NB4 (cell line): ENCODE measurements around the gene C1orf105.

Experiments used
- DNase-seq: peaks from one replicate; pipeline ENCODE4 v3.0.0; 2010; ENCODE audit warnings: low read depth
- H3K4me3 ChIP-seq: one replicate; pipeline ENCODE4 v1.5.1; 2011; ENCODE audit warnings: mild to moderate bottlenecking, low read depth, low read length, moderate library complexity
- CTCF ChIP-seq: IDR thresholded peaks from one replicate; pipeline ENCODE4 v1.5.1; 2012; ENCODE audit warnings: low read depth, low read length
- MAX ChIP-seq: IDR thresholded peaks from 2 replicates; pipeline ENCODE4 v1.6.1; 2011; ENCODE audit warnings: low read depth, low read length
- MYC ChIP-seq: IDR thresholded peaks from 2 replicates; pipeline ENCODE4 v1.6.1; 2011; ENCODE audit warnings: low read depth, low read length
- POLR2A ChIP-seq: IDR thresholded peaks from 2 replicates; pipeline ENCODE4 v1.6.1; 2011; ENCODE audit warnings: mild to moderate bottlenecking; ENCODE audit not compliant: insufficient read length; ENCODE audit errors: extremely low read depth

The C1orf105 gene

GRCh38 chr1:172421974-172422604 lies 1.6 kb downstream of the C1orf105 start:
- H3K4me3 ChIP-seq = no peak overlapping the region
- DNase-seq = no peak
- no peak for TF ChIP-seq MAX
- no peak for TF ChIP-seq MYC
- no peak for TF ChIP-seq CTCF
- no peak for TF ChIP-seq POLR2A

- no peak overlapping the region for H3K4me3 ChIP-seq
- no peak for TF ChIP-seq POLR2A
- TF ChIP-seq CTCF = no peak
- no peak for TF ChIP-seq MYC
- TF ChIP-seq MAX = no peak
- DNase-seq = no peak
These were observed 2.9 kb downstream of the C1orf105 start for GRCh38 chr1:172423336-172423735.

- DNase-seq = no peak
- H3K4me3 ChIP-seq = no peak overlapping the region
- no peak for TF ChIP-seq MYC
- no peak for TF ChIP-seq CTCF
- TF ChIP-seq POLR2A = no peak
These were observed 4.9 kb downstream of the C1orf105 start for GRCh38 chr1:172425339-172425738.

GRCh38 chr1:172427191-172427590 lies 6.7 kb downstream of the C1orf105 start:
- no peak for DNase-seq
- TF ChIP-seq MAX = no peak
- no peak for TF ChIP-seq POLR2A
- TF ChIP-seq CTCF = no peak
- TF ChIP-seq MYC = no peak
- no peak overlapping the region for H3K4me3 ChIP-seq

GRCh38 chr1:172429331-172430127 lies 9.0 kb downstream of the C1orf105 start:
- peak; percentile 70 for DNase-seq
- TF ChIP-seq CTCF (peak; percentile 51), MYC (no peak), POLR2A (no peak)
- no peak overlapping the region for H3K4me3 ChIP-seq

- no peak for DNase-seq
- TF ChIP-seq MAX (no peak), POLR2A (no peak), MYC (no peak), CTCF (no peak)
- no peak overlapping the region for H3K4me3 ChIP-seq
These were observed 9.6 kb downstream of the C1orf105 start for GRCh38 chr1:172430128-172430454.
